ENCODE data around the gene ORC4. TPM values are rescaled to one million over a fixed set of nuclear protein-coding genes. Genes with fewer than 3 reads are reported as not detected.

Gene ORC4
- total RNA-seq, 1 experiment from 2014 or later: 72.9 TPM

DNA sequence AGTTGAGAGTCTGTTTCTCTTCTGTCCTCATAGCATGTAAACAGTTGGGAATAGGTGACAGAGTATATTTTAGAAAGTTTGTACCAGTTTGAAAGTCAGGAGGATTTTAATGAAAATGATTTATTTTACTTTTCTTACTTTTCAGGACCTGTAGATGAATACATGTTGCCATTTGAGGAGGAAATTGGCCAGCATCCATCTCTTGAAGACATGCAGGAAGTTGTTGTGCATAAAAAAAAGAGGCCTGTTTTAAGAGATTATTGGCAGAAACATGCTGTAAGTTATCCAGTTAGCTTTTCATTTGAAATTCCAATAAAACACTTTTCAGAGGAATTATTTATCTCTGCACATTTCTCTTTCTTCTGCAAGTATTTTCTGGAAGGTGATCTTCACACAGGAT is 94.7 kb downstream of the ORC4 start:
- no peak overlapping the region for H3K4me2 ChIP-seq (ENCODE audit: insufficient read depth, insufficient read length, low read length)
- no peak overlapping the region for H2AK5ac ChIP-seq (ENCODE audit: insufficient read length, low read length)
- no peak overlapping the region for H3K23ac ChIP-seq (ENCODE audit: insufficient read length, low read depth, low read length)
- no peaks in the 10 kb centered on the region for H3K23me2 ChIP-seq (ENCODE audit: insufficient read length, low read depth, low read length, poor library complexity, severe bottlenecking)
- H4K91ac ChIP-seq (ENCODE audit: insufficient read length, low read depth, low read length): no peak overlapping the region
- H3K79me1 ChIP-seq (ENCODE audit: insufficient read depth, low read depth, low read length, poor library complexity, severe bottlenecking): no peaks in the 10 kb centered on the region
- no peak overlapping the region for H3K4ac ChIP-seq (ENCODE audit: low read depth, low read length)
- H3K18ac ChIP-seq (ENCODE audit: insufficient read length, low read depth, low read length): no peak overlapping the region
- Mint-ChIP-seq H3K9me3 (no peaks in the 10 kb centered on the region; a peak in 1 of 5 replicates), H3K27ac (no peak overlapping the region; a peak in 1 of 7 replicates), H3K4me3 (no peak overlapping the region), H3K4me1 (no peaks in the 10 kb centered on the region), H3K36me3 (ENCODE audit: insufficient read depth in 1 of 3, low read depth in 3 of 3) (peaks cover 0 to 15% (median 14%) of the 10 kb centered on the region in 3 experiments; a peak in 4 of 7 replicates), H3K27me3 (ENCODE audit: low read depth) (no peaks in the 10 kb centered on the region)
- no peaks in the 10 kb centered on the region for H4K20me1 ChIP-seq (ENCODE audit: control insufficient read depth, insufficient read depth, insufficient read length)
- H4K5ac ChIP-seq (ENCODE audit: insufficient read length, low read depth, low read length): no peak overlapping the region
- no peak overlapping the region for H2BK120ac ChIP-seq (ENCODE audit: low read depth, low read length, poor library complexity, severe bottlenecking)
- DNase-seq: no peak
- TF ChIP-seq, protein P1, sequence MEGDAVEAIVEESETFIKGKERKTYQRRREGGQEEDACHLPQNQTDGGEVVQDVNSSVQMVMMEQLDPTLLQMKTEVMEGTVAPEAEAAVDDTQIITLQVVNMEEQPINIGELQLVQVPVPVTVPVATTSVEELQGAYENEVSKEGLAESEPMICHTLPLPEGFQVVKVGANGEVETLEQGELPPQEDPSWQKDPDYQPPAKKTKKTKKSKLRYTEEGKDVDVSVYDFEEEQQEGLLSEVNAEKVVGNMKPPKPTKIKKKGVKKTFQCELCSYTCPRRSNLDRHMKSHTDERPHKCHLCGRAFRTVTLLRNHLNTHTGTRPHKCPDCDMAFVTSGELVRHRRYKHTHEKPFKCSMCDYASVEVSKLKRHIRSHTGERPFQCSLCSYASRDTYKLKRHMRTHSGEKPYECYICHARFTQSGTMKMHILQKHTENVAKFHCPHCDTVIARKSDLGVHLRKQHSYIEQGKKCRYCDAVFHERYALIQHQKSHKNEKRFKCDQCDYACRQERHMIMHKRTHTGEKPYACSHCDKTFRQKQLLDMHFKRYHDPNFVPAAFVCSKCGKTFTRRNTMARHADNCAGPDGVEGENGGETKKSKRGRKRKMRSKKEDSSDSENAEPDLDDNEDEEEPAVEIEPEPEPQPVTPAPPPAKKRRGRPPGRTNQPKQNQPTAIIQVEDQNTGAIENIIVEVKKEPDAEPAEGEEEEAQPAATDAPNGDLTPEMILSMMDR (conservative IDR thresholded peaks at IDR 0.05): no peak
- no peak overlapping the region for H2AFZ ChIP-seq (ENCODE audit: low read length)
- no peak overlapping the region for H2BK15ac ChIP-seq (ENCODE audit: low read depth, low read length)
- no peak overlapping the region for H3T11ph ChIP-seq (ENCODE audit: low read length)
- no peak overlapping the region for H3K27ac ChIP-seq (ENCODE audit: insufficient read length, low read depth, low read length)
- no peak overlapping the region for H3K9ac ChIP-seq (ENCODE audit: extremely low read depth, insufficient read length, low read length)
- no peak overlapping the region for H3K56ac ChIP-seq (ENCODE audit: insufficient read length, low read depth, low read length)
- H3K14ac ChIP-seq (ENCODE audit: insufficient read depth, low read length): no peak overlapping the region
- H2BK20ac ChIP-seq (ENCODE audit: low read depth, low read length, poor library complexity, severe bottlenecking): no peak overlapping the region
- H2BK5ac ChIP-seq (ENCODE audit: insufficient read length, low read length): no peak overlapping the region
- no peak overlapping the region for H2BK12ac ChIP-seq (ENCODE audit: insufficient read length, low read depth, low read length)
- H3K4me1 ChIP-seq (ENCODE audit: insufficient read depth, low read length): no peaks in the 10 kb centered on the region
- H3K9me3 ChIP-seq (ENCODE audit: control insufficient read depth, low read depth, low read length): no peaks in the 10 kb centered on the region
- no peaks in the 10 kb centered on the region for H3K27me3 ChIP-seq (ENCODE audit: insufficient read depth, low read length)
- no peak overlapping the region for H4K8ac ChIP-seq (replicated peaks; ENCODE audit: insufficient read length, low read depth, low read length)
- H3K79me2 ChIP-seq (ENCODE audit: insufficient read depth, low read length): no peaks in the 10 kb centered on the region
